Rectal smooth muscle tissue (tissue), 1 donor: Measurements from ENCODE around the gene RHBDF1.
A peak's percentile ranks its signal among the peaks of the same experiment; 100 is the strongest.
"Not testable (repeated sequence)": the region's sequence is repeated elsewhere in the genome, so short reads cannot be mapped to it uniquely, and the experiment has no call there.

Experiments used
- H3K27ac ChIP-seq: one replicate; pipeline ENCODE4 v1.7.0; 2013; ENCODE audit warnings: low read depth, low read length, inconsistent platforms
- H3K27me3 ChIP-seq: one replicate; pipeline ENCODE4 v1.7.0; 2013; ENCODE audit warnings: low read length; ENCODE audit not compliant: control insufficient read depth, insufficient read depth
- H3K36me3 ChIP-seq: one replicate; pipeline ENCODE4 v1.7.0; 2013; ENCODE audit warnings: low read length; ENCODE audit not compliant: control insufficient read depth, insufficient read depth
- H3K4me1 ChIP-seq: one replicate; pipeline ENCODE4 v1.7.0; 2013; ENCODE audit warnings: low read length; ENCODE audit not compliant: control insufficient read depth, insufficient read depth
- H3K4me3 ChIP-seq: one replicate; pipeline ENCODE4 v1.7.0; 2013; ENCODE audit warnings: low read length
- H3K9ac ChIP-seq: one replicate; pipeline ENCODE4 v1.7.0; 2013; ENCODE audit warnings: low read length

The RHBDF1 gene

GRCh38 chr16:57711-58110, 14.7 kb downstream of the RHBDF1 start:
- peaks cover 28% of the 10 kb centered on the region for H3K36me3 ChIP-seq
- no peak overlapping the region for H3K27ac ChIP-seq
- peaks cover 6% of the 10 kb centered on the region for H3K4me1 ChIP-seq
- no peak overlapping the region for H3K9ac ChIP-seq
- no peaks in the 10 kb centered on the region for H3K27me3 ChIP-seq
- H3K4me3 ChIP-seq, result no peak overlapping the region

GRCh38 chr16:56231-56927, 16.1 kb downstream of the RHBDF1 start:
- Histone ChIP-seq H3K27ac (no peak overlapping the region), H3K36me3 (peaks cover 28% of the 10 kb centered on the region), H3K9ac (no peak overlapping the region), H3K4me3 (no peak overlapping the region), H3K27me3 (no peaks in the 10 kb centered on the region), H3K4me1 (peaks cover 7% of the 10 kb centered on the region)

DNA sequence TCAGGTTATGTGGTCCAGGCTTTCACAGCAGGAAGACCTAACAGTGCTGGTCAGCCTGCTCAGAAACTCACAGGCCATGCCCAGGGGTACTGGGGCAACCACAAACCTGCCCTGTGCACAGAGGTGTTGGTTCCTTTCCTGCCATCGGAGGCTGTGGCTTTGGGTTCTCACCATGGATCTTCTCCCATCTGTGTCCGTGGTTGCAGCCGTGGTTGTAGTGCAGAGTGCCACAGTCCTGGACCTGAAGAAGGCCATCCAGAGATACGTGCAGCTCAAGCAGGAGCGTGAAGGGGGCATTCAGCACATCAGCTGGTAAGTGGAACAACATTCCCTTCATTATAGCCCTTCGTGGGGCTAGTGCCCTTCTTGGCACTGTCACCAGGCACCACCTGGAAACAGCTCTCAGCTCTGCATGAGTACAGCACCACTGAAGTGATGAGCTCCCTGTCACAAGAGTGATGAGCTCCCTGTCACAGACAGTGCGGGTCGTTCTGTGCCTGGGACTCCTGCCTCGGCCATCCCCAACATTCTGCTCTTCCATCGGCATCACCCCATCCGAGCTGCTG, 16.8 kb downstream of the RHBDF1 start:
- Histone ChIP-seq H3K4me3 (no peak overlapping the region), H3K36me3 (peaks cover 28% of the 10 kb centered on the region), H3K27ac (no peak overlapping the region), H3K9ac (no peak overlapping the region), H3K4me1 (peaks cover 7% of the 10 kb centered on the region), H3K27me3 (no peaks in the 10 kb centered on the region)

- Histone ChIP-seq H3K27me3 (no peaks in the 10 kb centered on the region), H3K27ac (peak overlapping the region; percentile 52), H3K4me1 (peaks cover 7% of the 10 kb centered on the region), H3K4me3 (peak overlapping the region; percentile 93), H3K36me3 (peaks cover 20% of the 10 kb centered on the region), H3K9ac (peak overlapping the region; percentile 43)
Measured at GRCh38 chr16:54237-54581, 18.2 kb downstream of the RHBDF1 start.

- H3K27ac ChIP-seq, result peak within 1 kb of the TSS; percentile 63
- peak within 1 kb of the TSS; percentile 93 for H3K4me3 ChIP-seq
- H3K9ac ChIP-seq, result peak within 1 kb of the TSS; percentile 70
- no peaks in the 10 kb centered on the region for H3K27me3 ChIP-seq
- H3K4me1 ChIP-seq, result peaks cover 7% of the 10 kb centered on the region
- H3K36me3 ChIP-seq, result peaks cover 15% of the 10 kb centered on the region
Measured at GRCh38 chr16:53346-54236, 18.8 kb downstream of the RHBDF1 start, which contains the start of the genes POLR3K and SNRNP25. Gene POLR3K (minus strand): TSS chr16:53608. CDS start chr16:53586, 22 bp downstream. Gene SNRNP25 (plus strand): TSS chr16:53828. CDS start chr16:54017, 189 bp downstream.

GRCh38 chr16:50769-51591, 21.5 kb downstream of the RHBDF1 start:
- Histone ChIP-seq H3K27ac (no peak overlapping the region), H3K27me3 (no peaks in the 10 kb centered on the region), H3K36me3 (peaks cover 8% of the 10 kb centered on the region), H3K4me3 (no peak overlapping the region), H3K4me1 (peaks cover 7% of the 10 kb centered on the region), H3K9ac (no peak overlapping the region)

DNA sequence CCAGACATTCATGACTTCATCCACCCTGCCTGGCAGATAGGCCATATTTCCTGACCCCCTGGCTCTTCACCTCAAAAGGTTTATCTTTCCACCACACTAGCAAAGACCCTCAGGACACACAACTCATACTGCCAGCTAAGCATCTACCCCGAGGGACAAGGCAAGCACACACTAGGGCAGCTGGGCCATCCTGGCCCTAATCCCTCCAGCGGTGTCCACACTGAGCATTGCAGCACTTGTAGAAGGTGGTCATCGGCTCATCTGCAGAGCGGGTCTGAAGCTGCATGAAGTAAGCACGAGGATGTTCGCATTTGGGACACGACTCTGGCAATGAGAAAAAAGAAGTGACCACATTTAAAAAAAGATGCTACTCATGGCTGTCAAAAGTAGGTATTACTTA, 25.2 kb downstream of the RHBDF1 start:
- no peaks in the 10 kb centered on the region for H3K27me3 ChIP-seq
- H3K36me3 ChIP-seq, result peaks cover 5% of the 10 kb centered on the region
- no peak overlapping the region for H3K4me3 ChIP-seq
- no peaks in the 10 kb centered on the region for H3K4me1 ChIP-seq
- H3K27ac ChIP-seq, result no peak overlapping the region
- no peak overlapping the region for H3K9ac ChIP-seq

DNA sequence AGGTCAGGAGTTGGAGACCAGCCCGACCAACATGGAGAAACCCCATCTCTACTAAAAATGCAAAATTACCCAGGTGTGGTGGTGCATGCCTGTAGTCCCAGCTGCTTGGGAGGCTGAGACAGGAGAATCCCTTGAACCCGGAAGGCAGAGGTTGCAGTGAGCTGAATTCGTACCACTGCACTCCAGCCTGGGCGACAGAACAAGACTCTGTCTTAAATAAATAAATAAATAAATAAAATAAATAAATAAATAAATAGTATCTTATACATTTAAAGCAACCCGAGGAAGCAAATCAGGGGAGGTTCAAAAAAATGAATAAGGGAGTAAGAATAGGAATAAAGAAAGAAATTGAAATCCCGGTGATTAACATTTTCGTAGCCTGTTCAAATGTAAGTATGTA, 25.9 kb downstream of the RHBDF1 start:
- not testable (repeated sequence) for H3K27me3 ChIP-seq, H3K36me3 ChIP-seq, H3K4me1 ChIP-seq

DNA sequence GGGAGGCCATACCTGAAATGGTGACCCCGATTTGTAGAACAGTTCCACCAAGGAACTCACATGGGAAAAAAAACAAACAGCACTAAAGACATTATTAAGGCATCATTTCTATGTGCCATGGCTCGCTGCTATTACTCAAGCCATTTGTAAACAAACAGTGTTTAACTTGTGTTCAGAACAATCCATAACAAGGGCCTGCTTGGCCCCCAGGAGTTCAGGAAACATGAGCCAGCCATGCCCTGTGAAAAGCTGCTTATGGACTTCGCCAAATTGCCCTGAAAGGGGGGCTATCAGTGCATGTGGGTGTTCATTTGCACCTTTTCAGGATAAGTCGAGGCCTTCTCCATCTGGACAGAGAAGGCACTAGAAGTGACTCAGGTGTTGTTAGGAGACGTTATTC, 27.0 kb downstream of the RHBDF1 start:
- no peak overlapping the region for H3K4me3 ChIP-seq
- peaks cover 5% of the 10 kb centered on the region for H3K36me3 ChIP-seq
- no peak overlapping the region for H3K27ac ChIP-seq
- no peaks in the 10 kb centered on the region for H3K27me3 ChIP-seq
- no peaks in the 10 kb centered on the region for H3K4me1 ChIP-seq
- H3K9ac ChIP-seq, result no peak overlapping the region

More for the DNA sequence above, 25.9 kb downstream of the RHBDF1 start:
- H3K9ac ChIP-seq, H3K4me3 ChIP-seq, H3K27ac ChIP-seq: not testable (repeated sequence)

- H3K27me3 ChIP-seq, result no peaks in the 10 kb centered on the region
- H3K9ac ChIP-seq, result no peak overlapping the region
- no peak overlapping the region for H3K27ac ChIP-seq
- H3K36me3 ChIP-seq, result peaks cover 5% of the 10 kb centered on the region
- H3K4me3 ChIP-seq, result no peak overlapping the region
- H3K4me1 ChIP-seq, result no peaks in the 10 kb centered on the region
Measured at GRCh38 chr16:44655-45054, 27.8 kb downstream of the RHBDF1 start.

DNA sequence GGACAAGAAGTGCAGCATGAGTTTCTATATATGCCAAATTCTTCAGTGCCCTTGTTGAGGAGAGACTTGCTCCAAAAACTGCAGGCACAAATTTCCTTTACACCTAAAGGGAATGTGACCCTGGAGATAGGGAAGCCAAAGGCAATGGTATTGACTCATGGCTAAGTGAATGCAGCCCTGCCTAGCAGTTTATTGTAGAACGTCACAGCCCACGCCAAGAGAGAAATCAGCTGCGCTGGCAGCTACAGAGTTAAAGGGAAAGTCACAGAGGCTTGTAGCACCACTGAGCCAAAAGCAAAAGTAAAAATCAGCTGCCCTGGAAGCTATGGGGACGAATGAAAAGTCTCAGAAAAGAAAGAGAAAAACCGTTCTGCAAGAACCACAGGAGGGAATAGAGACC, 29.1 kb downstream of the RHBDF1 start:
- Histone ChIP-seq H3K27me3 (no peaks in the 10 kb centered on the region), H3K36me3 (peaks cover 5% of the 10 kb centered on the region), H3K4me3 (no peak overlapping the region), H3K27ac (no peak overlapping the region), H3K4me1 (no peaks in the 10 kb centered on the region), H3K9ac (no peak overlapping the region)

GRCh38 chr16:42691-43090, 29.7 kb downstream of the RHBDF1 start:
- peaks cover 5% of the 10 kb centered on the region for H3K36me3 ChIP-seq
- no peaks in the 10 kb centered on the region for H3K4me1 ChIP-seq
- no peaks in the 10 kb centered on the region for H3K27me3 ChIP-seq
- H3K9ac ChIP-seq, result no peak overlapping the region
- no peak overlapping the region for H3K4me3 ChIP-seq
- H3K27ac ChIP-seq, result no peak overlapping the region
